Dermis microvascular lymphatic vessel endothelial cell (primary cell): ENCODE results near the gene SDHD. TPM values are rescaled to one million over a fixed set of nuclear protein-coding genes. Genes with fewer than 3 reads are reported as not detected.
"Not testable (repeated sequence)": the region's sequence is repeated elsewhere in the genome, so short reads cannot be mapped to it uniquely, and the experiment has no call there.

Experiments
- DNase-seq, 2 donors: peaks; one replicate each; pipeline versions ENCODE4 v3.0.0 to v3.0.0-alpha.2; 2010; ENCODE audit warnings: low read depth in 2 of 2
- total RNA-seq: library from RNA; depleted of rRNA; stranded (reverse); fragments of >200 nt; gene quantifications from 2 replicates; pipeline ENCODE4 v1.2.1, GENCODE V29; 2014

Gene SDHD
- total RNA-seq, result 179 and 235 TPM in 2 replicates

- peak; percentile 97 to 98 for DNase-seq
Observed at GRCh38 chr11:112086422-112087191, at the start of gene SDHD, which contains the start of gene TIMM8B. Gene SDHD (plus strand): TSS chr11:112086873. CDS start chr11:112086908, 35 bp downstream. Gene TIMM8B (minus strand): TSS chr11:112086756. CDS start chr11:112086723, 33 bp downstream.

GRCh38 chr11:112037527-112037926 lies 49.1 kb upstream of the SDHD start:
- no peak for DNase-seq

GRCh38 chr11:112042161-112042960 lies 44.3 kb upstream of the SDHD start:
- DNase-seq, result peak in 1 of 2 donors; percentile 70

DNA sequence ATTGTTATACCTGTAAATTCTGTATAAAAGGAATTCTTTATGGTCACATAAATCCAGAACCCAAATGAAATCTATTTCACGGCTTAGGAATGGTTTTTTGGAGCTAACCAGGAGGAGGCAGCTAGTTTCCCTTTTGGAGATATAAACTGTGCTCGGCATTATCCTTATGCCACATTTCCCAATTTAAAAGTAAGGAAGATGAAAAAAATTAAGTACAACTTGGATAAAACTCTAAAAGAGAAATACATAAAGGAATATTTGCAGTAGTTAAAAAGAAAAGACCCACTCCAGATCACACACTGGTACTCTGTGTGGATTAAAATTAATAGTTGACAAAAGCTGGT lies 43.7 kb upstream of the SDHD start:
- DNase-seq, result no peak

- DNase-seq, result no peak
Observed at GRCh38 chr11:112044961-112045360, 41.7 kb upstream of the SDHD start.

DNA sequence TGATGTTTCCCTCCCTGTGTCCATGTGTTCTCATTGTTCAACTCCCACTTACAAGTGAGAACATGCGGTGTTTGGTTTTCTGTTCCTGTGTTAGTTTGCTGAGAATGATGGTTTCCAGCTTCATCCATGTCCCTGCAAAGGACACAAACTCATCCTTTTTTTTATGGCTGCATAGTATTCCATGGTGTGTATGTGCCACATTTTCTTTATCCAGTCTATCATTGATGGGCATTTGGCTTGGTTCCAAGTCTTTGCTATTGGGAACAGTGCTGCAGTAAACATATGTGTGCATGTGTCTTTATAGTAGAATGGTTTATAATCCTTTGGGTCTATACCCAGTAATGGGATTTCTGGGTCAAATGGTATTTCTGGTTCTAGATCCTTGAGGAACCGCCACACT lies 40.0 kb upstream of the SDHD start:
- not testable (repeated sequence) for DNase-seq

- not testable (repeated sequence) for DNase-seq
Observed at GRCh38 chr11:112048256-112048655, 38.4 kb upstream of the SDHD start.

GRCh38 chr11:112049777-112050176 lies 36.9 kb upstream of the SDHD start:
- DNase-seq, result no peak

GRCh38 chr11:112050721-112051120 lies 36.0 kb upstream of the SDHD start:
- no peak for DNase-seq

GRCh38 chr11:112051768-112052167 lies 34.9 kb upstream of the SDHD start:
- DNase-seq, result no peak

DNA sequence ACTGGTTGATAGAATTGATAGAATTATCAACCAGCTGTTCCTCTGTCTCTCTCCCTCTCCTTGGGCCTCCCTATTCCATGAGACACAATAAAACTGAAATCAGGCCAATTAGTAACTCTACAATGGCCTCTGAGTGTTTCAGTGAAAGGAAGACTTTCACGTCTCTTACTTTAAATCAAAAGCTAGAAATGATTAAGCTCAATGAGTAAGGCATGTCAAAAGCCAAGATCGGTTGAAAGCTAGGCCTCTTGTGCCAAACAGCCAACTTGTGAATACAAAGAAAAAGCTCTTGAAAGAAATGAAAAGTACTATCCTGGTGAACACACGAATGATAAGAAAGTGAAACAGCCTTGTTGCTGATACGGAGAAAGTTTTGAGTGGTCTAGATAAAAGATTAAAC lies 29.5 kb upstream of the SDHD start:
- DNase-seq, result no peak

DNA sequence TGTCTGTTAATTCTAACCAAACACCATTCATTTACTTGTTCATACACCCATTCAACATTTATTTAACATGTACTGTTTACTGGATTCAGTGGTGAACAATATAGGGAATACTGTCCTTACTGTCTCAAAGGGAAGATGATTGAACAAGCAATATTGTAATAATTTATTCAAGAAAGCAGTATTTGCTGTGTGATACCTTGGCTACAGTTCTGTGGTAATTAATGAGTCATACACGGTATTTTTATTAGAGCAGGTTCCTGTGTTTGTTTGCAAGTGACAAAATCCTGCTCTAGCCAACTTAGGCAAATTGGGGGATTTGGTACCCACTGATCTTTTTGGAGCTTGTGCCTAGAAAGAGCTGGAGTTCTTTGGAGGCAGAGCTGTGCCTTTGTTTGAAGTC lies 28.6 kb upstream of the SDHD start:
- peak in 1 of 2 donors; percentile 8 for DNase-seq

DNA sequence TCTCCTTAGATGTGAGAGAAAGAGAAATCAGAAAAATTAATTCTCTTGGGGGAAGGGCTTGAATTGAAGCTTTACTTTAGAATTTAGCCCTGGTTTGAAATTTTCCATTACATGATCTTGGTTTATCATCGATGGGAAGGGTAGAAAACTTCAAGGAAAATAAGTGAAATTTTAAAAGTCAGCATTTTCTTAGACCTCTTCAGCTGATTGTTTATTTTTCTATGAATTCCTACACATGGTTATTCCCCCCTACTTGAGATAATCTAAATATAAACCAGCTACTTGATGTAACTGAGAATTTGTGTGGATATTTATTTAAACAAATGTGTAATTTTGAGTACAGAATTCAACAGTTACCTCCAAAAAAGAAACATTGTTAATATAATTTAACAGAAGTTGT lies 23.8 kb upstream of the SDHD start:
- DNase-seq, result no peak

GRCh38 chr11:112073941-112074811 lies 12.5 kb upstream of the SDHD start, which contains the start of the genes NKAPD1 and PIH1D2:
Gene NKAPD1 (plus strand): TSS chr11:112074299. CDS start chr11:112075575, 1,276 bp downstream.
Gene PIH1D2 (minus strand): TSS chr11:112074017. CDS start chr11:112073174, 843 bp downstream.
- peak; percentile 80 to 88 for DNase-seq

GRCh38 chr11:112082729-112083128 lies 3.9 kb upstream of the SDHD start:
- DNase-seq, result peak in 1 of 2 donors; percentile 5

GRCh38 chr11:112085822-112086421 lies 751 bp upstream of the SDHD start:
- DNase-seq, result peak in 1 of 2 donors; percentile 1

DNA sequence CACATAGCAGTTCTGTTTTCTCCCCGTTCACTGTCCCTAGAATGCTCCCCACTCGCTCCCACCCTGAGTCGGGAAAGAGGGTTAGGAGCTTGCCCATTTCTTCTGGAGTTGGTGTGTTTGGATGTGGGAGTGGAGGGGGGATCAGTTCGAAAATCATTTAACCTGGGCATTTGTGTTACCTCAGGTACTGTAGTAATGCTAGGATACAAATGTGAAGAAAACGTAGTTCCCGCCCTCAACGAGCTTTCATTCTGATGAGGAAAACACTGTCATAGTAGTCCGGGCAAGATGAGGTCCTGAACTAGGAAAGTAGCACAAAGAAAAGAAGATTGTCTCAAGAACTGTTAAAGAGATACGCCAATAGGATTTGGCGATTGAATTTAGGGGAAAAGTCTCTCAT lies 539 bp downstream of the SDHD start:
- DNase-seq, result peak in 1 of 2 donors; percentile 9

GRCh38 chr11:112095302-112095701 lies 8.6 kb downstream of the SDHD start:
- DNase-seq, result not testable (repeated sequence)

DNA sequence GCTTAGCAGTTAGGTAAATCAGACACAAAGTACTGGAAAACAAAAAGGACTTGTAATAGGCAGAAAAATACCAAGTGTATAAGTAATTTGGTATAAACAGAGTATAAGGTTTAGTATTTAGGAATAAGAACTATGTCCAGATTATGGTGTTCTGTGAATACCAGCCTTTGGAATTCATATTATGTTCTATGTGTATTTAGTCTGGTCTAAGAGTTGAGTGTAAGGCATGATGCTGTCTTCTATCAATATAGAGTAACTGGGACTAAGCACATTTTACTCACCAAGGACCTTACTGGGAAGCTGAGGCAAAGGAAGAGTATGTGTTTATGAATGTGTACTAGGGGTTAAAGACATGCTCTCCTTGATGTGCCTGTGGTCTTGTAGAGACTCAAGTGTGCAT lies 9.5 kb downstream of the SDHD start:
- no peak for DNase-seq

DNA sequence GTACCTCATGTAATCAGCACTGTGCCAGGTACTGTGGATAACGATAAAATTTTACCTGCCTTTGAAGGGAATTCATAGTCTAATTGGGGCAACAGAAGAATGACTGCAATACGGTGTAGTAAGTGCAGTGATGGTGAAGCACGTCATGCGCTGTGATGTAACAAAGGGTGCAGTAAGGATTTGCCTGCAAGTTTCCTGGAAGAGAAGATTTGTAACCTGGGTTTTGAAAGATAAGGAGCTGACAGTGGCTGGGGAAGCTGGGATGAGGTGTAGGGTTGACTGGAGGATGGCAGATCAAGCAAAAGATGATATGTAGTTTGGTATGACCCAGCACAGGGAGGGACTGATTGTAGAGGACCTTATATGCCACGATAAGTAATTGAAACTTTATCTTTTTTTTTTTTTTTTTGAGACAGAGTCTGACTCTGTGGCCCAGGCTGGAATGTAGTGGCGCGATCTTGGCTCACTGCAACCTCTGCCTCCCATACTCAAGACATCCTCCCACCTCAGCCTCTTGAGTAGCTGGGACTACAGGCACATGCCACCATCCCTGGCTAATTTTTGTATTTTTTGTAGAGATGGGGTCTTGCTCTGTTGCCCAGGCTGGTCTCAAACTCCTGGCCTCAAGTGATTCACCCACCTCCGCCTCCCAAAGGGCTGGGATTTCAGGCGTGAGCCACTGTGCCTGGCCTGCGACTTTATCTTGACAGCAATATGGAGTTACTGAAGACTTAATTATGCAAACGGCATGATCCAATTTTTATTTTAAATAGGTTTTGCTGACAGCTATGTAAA lies 11.3 kb downstream of the SDHD start:
- DNase-seq, result no peak
